ENCODE results near the gene ACSF2. TPM values are rescaled to one million over a fixed set of nuclear protein-coding genes. Genes with fewer than 3 reads are reported as not detected.

The ACSF2 gene
- total and polyA plus RNA-seq, 8 donors, result 8.5 to 61.2 (median 22.5) TPM

- Histone ChIP-seq H3K36me3 (no peaks in the 10 kb centered on the region), H3K4me1 (peaks cover 5 to 34% (median 31%) of the 10 kb centered on the region in 3 donors), H3K4me3 (no peak overlapping the region), H3K27ac (peak overlapping the region in 3 of 4 donors; percentile 12 to 77 (median 76)), H3K27me3 (no peaks in the 10 kb centered on the region), H3K9me3 (no peaks in the 10 kb centered on the region)
- no peak for TF ChIP-seq CTCF (IDR thresholded peaks at IDR 0.05)
- DNase-seq (no peak), FAIRE-seq (no peak), ATAC-seq (peak in 1 of 4 donors; percentile 10)
- WGBS, 2 donors, result 92 to 93% methylated on average over 6 of the region's 6 CpGs
- intact Hi-C loops (cut with DNase I), result no loop called here
Observed at GRCh38 chr17:50420419-50421112, 5.5 kb upstream of the ACSF2 start.

GRCh38 chr17:50421308-50422051 lies 4.5 kb upstream of the ACSF2 start:
- FAIRE-seq (no peak), ATAC-seq (peak in 3 of 4 donors; percentile 3 to 32 (median 19)), DNase-seq (no peak)
- Histone ChIP-seq H3K4me1 (peaks cover 7 to 35% (median 31%) of the 10 kb centered on the region in 3 donors), H3K4me3 (peak overlapping the region in 1 of 4 donors; percentile 19), H3K27me3 (no peaks in the 10 kb centered on the region), H3K9me3 (no peaks in the 10 kb centered on the region), H3K36me3 (no peaks in the 10 kb centered on the region), H3K27ac (peak overlapping the region in 3 of 4 donors; percentile 42 to 77 (median 76))
- intact Hi-C loops (cut with DNase I), result no loop called here
- no peak for TF ChIP-seq CTCF (IDR thresholded peaks at IDR 0.05)
- 34 to 45% methylated on average over 3 of the region's 3 CpGs for WGBS, 2 donors

- no peaks in the 10 kb centered on the region for H3K9me3 ChIP-seq
- H3K4me1 ChIP-seq, result peaks cover 12 to 43% (median 35%) of the 10 kb centered on the region in 3 donors
- H3K4me3 ChIP-seq, result no peak overlapping the region
- H3K36me3 ChIP-seq, result no peaks in the 10 kb centered on the region
- FAIRE-seq, result no peak
- DNase-seq, result no peak
- TF ChIP-seq CTCF (IDR thresholded peaks at IDR 0.05), result no peak
- H3K27me3 ChIP-seq, result no peaks in the 10 kb centered on the region
- WGBS, 2 donors, result 76 to 80% methylated on average over 2 of the region's 2 CpGs
- ATAC-seq, result no peak
- intact Hi-C loops (cut with DNase I), result no loop called here
- no peak overlapping the region for H3K27ac ChIP-seq
Observed at GRCh38 chr17:50422738-50423137, 3.3 kb upstream of the ACSF2 start.

GRCh38 chr17:50423553-50424159 lies 2.4 kb upstream of the ACSF2 start:
- ATAC-seq (peak in 3 of 4 donors; percentile 8 to 35 (median 25)), DNase-seq (peak in 2 of 6 donors; percentile 36 to 45), FAIRE-seq (no peak)
- TF ChIP-seq CTCF (IDR thresholded peaks at IDR 0.05), result no peak
- Histone ChIP-seq H3K27me3 (no peaks in the 10 kb centered on the region), H3K9me3 (no peaks in the 10 kb centered on the region), H3K27ac (peak overlapping the region in 3 of 4 donors; percentile 5 to 75 (median 37)), H3K36me3 (no peaks in the 10 kb centered on the region), H3K4me3 (no peak overlapping the region), H3K4me1 (peaks cover 12 to 43% (median 36%) of the 10 kb centered on the region in 3 donors)
- intact Hi-C loops (cut with DNase I), result no loop called here
- WGBS, 2 donors, result 51 to 52% methylated on average over 6 of the region's 6 CpGs
